GM12878 (cell line): Measurements from ENCODE around the gene CANX. TPM values are rescaled to one million over a fixed set of nuclear protein-coding genes. Genes with fewer than 3 reads are reported as not detected.

Experiments used
- ATAC-seq: fragments of 200-7000 bp; cut with Tn5 transposase; 3 replicates; pipeline ENCODE4 v1.9.1; 2020; ENCODE audit warnings: mild to moderate bottlenecking, moderate library complexity
- BruUV-seq: library from RNA; stranded (reverse); fragments of 400-500 nt; replicated peaks from 2 replicates; lab custom pipeline; 2021; lab: Mats Ljungman, UMichigan
- CTCF ChIA-PET: fragments of 300-600 bp; sonication (Branson Sonifier 250); formaldehyde crosslinking; extraction: SDS; loops from one replicate; lab custom pipeline; 2021; ENCODE audit warnings: inconsistent platforms; lab: Yijun Ruan, JAX
- POLR2A ChIA-PET: fragments of 350-600 bp; formaldehyde crosslinking; extraction: SDS; loops from one replicate; lab custom pipeline; 2021; ENCODE audit warnings: inconsistent platforms; lab: Charles Lee
- RAD21 ChIA-PET: fragments of 300-600 bp; sonication (Branson Sonifier 250); formaldehyde crosslinking; loops from one replicate; lab custom pipeline; 2023; ENCODE audit warnings: antibody characterized with exemption; ENCODE audit not compliant: unreplicated experiment; lab: Charles Lee
- SMC1A ChIA-PET: fragments of 300-600 bp; sonication (Branson Sonifier 250); formaldehyde crosslinking; loops from one replicate; lab custom pipeline; 2023; ENCODE audit not compliant: unreplicated experiment, uncharacterized antibody; lab: Charles Lee
- DNase-seq: peaks from one replicate; pipeline ENCODE4 v3.0.0-alpha.2; 2011; ENCODE audit warnings: low read depth, low spot score
- FAIRE-seq: peaks from 3 replicates; lab custom pipeline; 2011; peaks lifted over from hg19 to GRCh38; lab: Jason Lieb, UNC
- H2AFZ ChIP-seq: 2 replicates; pipeline ENCODE4 v1.6.0; 2011; ENCODE audit warnings: low read depth, low read length, control low read depth; ENCODE audit not compliant: control insufficient read depth
- H3K27ac ChIP-seq: 2 replicates; pipeline ENCODE4 v1.5.1; 2011; ENCODE audit warnings: control low read depth; ENCODE audit not compliant: control insufficient read depth, insufficient read depth
- H3K27me3 ChIP-seq, 2 experiments: replicated peaks in 1 of 2; 2 replicates each; pipeline versions ENCODE4 v1.6.0 to v1.6.1; 2011; ENCODE audit warnings: low read length in 1 of 2; ENCODE audit not compliant: control insufficient read depth in 2 of 2, insufficient read depth in 2 of 2
- H3K36me3 ChIP-seq, 2 experiments: 2 replicates each; pipeline ENCODE4 v1.5.1; 2011; ENCODE audit warnings: low read length in 1 of 2; ENCODE audit not compliant: control insufficient read depth in 2 of 2, insufficient read depth in 2 of 2
- H3K4me1 ChIP-seq: 2 replicates; pipeline ENCODE4 v1.6.1; 2011; ENCODE audit warnings: mild to moderate bottlenecking, low read length, moderate library complexity, mixed read lengths; ENCODE audit not compliant: control insufficient read depth, insufficient read depth
- H3K4me2 ChIP-seq: 2 replicates; pipeline ENCODE4 v1.6.0; 2011; ENCODE audit warnings: control low read depth; ENCODE audit not compliant: control insufficient read depth, insufficient read depth
- H3K4me3 ChIP-seq: fragments of 200-600 bp; sonication (generic); 2 replicates; pipeline ENCODE4 v1.5.1; 2016
- H3K79me2 ChIP-seq: 2 replicates; pipeline ENCODE4 v1.6.0; 2011; ENCODE audit warnings: low read length; ENCODE audit not compliant: control insufficient read depth, insufficient read depth
- H3K9ac ChIP-seq: 2 replicates; pipeline ENCODE4 v1.8.0; 2011; ENCODE audit warnings: low read length, control low read depth, mixed read lengths; ENCODE audit not compliant: control insufficient read depth, insufficient read depth
- H3K9me3 ChIP-seq: replicated peaks from 3 replicates; pipeline ENCODE4 v1.5.1; 2011; ENCODE audit warnings: mild to moderate bottlenecking, low read length; ENCODE audit not compliant: control insufficient read depth, insufficient read depth
- H4K20me1 ChIP-seq: 2 replicates; pipeline ENCODE4 v1.6.0; 2011; ENCODE audit not compliant: control insufficient read depth, insufficient read depth
- CEBPB ChIP-seq, 2 experiments: fragments of 150-350 bp in 1 of 2; IDR thresholded peaks; 2 replicates each; pipeline ENCODE4 v1.6.1; 2012 to 2014; ENCODE audit warnings: low read depth in 2 of 2, low read length in 2 of 2, borderline replicate concordance in 1 of 2, inconsistent platforms in 1 of 2
- CREM ChIP-seq: IDR thresholded peaks from 2 replicates; pipeline ENCODE4 v1.6.1; 2014; ENCODE audit warnings: antibody characterized with exemption, low read depth
- GATAD2B ChIP-seq: fragments of 450-650 bp; conservative IDR thresholded peaks from 2 replicates; pipeline ENCODE4 v1.6.1; 2017; ENCODE audit warnings: low read depth, mild to moderate bottlenecking, moderate library complexity
- MEF2A ChIP-seq: IDR thresholded peaks from 2 replicates; pipeline ENCODE4 v1.6.1; 2011; ENCODE audit warnings: low read depth, mild to moderate bottlenecking, low read length, moderate library complexity; ENCODE audit not compliant: insufficient read depth
- NFIC ChIP-seq: IDR thresholded peaks from 2 replicates; pipeline ENCODE4 v1.6.1; 2012; ENCODE audit warnings: low read depth, mild to moderate bottlenecking, inconsistent platforms, low read length, moderate library complexity
- RUNX3 ChIP-seq: IDR thresholded peaks from 2 replicates; pipeline ENCODE4 v1.6.1; 2012; ENCODE audit warnings: low read length, inconsistent platforms
- SMAD1 ChIP-seq: fragments of 450-650 bp; IDR thresholded peaks from 2 replicates; pipeline ENCODE4 v1.6.1; 2018; ENCODE audit warnings: mild to moderate bottlenecking, low read depth; ENCODE audit not compliant: partially characterized antibody
- SRF ChIP-seq, 2 experiments: IDR thresholded peaks; 2 replicates each; pipeline ENCODE4 v1.6.1; 2011; ENCODE audit warnings: low read depth in 2 of 2, low read length in 2 of 2, mild to moderate bottlenecking in 1 of 2, moderate library complexity in 1 of 2
- TCF3 ChIP-seq: IDR thresholded peaks from 2 replicates; pipeline ENCODE4 v1.6.1; 2012; ENCODE audit warnings: low read depth, mild to moderate bottlenecking, low read length, borderline replicate concordance; ENCODE audit not compliant: insufficient read depth
- ZNF274 ChIP-seq: IDR thresholded peaks from one replicate; pipeline ENCODE4 v1.8.0; 2011; ENCODE audit not compliant: insufficient read length, insufficient read depth
- WGBS: methylation state at CpG from one replicate; pipeline ENCODE4 v1.1.6; 2016; ENCODE audit warnings: low lambda C conversion rate; ENCODE audit not compliant: insufficient replicate concordance, insufficient coverage; ENCODE audit errors: missing lambda C conversion rate; 5-methylcytosine and 5-hydroxymethylcytosine counted together
- in situ Hi-C: fragments of 300-500 bp; cut with MboI; formaldehyde crosslinking; loops from 9 replicates; pipeline ENCODE4 v1.14.3; 2018; ENCODE audit warnings: mixed read lengths
- intact Hi-C: fragments of 100-400 bp; cut with micrococcal nuclease; formaldehyde crosslinking; loops from one replicate; pipeline ENCODE4 v1.14.2; 2022; ENCODE audit not compliant: unreplicated experiment
- polyA plus RNA-seq, 11 experiments: library from polyadenylated mRNA; depleted of rRNA in 4 of 11; unstranded in 6 of 11; stranded (reverse) in 5 of 11; fragments of >200 nt; fragmentation: Nextera tagmentation in 4 of 11; fragmentation: Illumina TruSeq in 1 of 11; extraction: Ambion mirVana in 4 of 11; extraction: Trizol in 1 of 11; gene quantifications; 1 replicate in 1 of 11; 2 replicates in 10 of 11; pipeline versions ENCODE4 v1.2.1 to v1.2.3, GENCODE V29; 2011 to 2016; ENCODE audit warnings: inconsistent platforms in 2 of 11, missing spikeins in 2 of 11, low read depth in 1 of 11
- total RNA-seq, 4 experiments: library from RNA; depleted of rRNA in 3 of 4; stranded (reverse); fragments of >200 nt in 3 of 4; fragmentation: Illumina TruSeq in 1 of 4; extraction: Trizol in 1 of 4; gene quantifications; 2 replicates each; pipeline versions ENCODE4 v1.2.1 to v1.2.3, GENCODE V29; 2013 to 2021
- TF ChIP-seq, protein P1 (sequence below): fragments of 450-650 bp; IDR thresholded peaks from 2 replicates; pipeline ENCODE4 v1.6.1; 2017; ENCODE audit warnings: borderline replicate concordance
- TF ChIP-seq, protein P2 (sequence below): IDR thresholded peaks from 2 replicates; pipeline ENCODE4 v1.6.1; 2011; ENCODE audit warnings: low read depth, low read length, improper control_type of control experiment, borderline replicate concordance
- TF ChIP-seq, protein P3 (sequence below): IDR thresholded peaks from 2 replicates; pipeline ENCODE4 v1.6.1; 2012; ENCODE audit warnings: improper control_type of control experiment, low read depth, low read length; ENCODE audit not compliant: insufficient replicate concordance

Gene CANX
- total and polyA plus RNA-seq, 10 of the 15 experiments (the other 5 are each of a cell fraction or from before 2014, with no cell fraction given) = 78.2 to 602 (median 412) TPM

DNA sequence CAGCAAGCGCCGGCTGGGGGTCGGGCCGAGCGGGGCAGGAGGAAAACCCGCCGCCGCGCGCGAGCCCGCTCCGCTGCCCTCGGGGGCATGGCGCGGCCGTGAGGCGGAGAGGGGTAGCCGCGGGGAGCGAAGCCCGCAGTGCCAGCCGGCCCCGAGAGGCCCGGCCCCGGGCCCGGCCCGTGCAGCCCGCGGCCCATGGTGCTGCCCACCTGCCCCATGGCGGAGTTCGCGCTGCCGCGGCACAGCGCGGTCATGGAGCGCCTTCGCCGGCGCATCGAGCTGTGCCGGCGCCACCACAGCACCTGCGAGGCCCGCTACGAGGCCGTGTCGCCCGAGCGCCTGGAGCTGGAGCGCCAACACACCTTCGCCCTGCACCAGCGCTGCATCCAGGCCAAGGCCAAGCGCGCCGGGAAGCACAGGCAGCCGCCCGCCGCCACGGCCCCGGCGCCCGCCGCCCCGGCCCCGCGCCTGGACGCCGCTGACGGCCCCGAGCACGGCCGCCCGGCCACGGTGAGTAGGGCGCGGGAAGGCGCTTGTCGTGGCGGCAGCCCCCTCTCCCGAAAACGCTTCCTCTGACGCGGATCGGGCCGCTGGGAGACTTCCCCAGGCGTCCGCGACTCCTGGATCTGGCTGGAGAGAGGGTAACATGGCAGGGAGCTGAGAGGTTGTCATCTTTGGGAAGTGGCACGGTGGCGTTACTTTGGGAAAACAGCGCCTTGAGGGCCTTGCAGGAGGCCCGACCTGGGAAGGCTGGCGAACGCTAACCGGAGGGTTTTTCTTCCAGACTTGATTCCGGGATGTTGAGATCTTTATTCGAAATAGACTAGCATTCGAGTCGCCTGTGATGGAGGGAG is 34.4 kb downstream of the CANX start (continued):
- TF ChIP-seq, protein P1, sequence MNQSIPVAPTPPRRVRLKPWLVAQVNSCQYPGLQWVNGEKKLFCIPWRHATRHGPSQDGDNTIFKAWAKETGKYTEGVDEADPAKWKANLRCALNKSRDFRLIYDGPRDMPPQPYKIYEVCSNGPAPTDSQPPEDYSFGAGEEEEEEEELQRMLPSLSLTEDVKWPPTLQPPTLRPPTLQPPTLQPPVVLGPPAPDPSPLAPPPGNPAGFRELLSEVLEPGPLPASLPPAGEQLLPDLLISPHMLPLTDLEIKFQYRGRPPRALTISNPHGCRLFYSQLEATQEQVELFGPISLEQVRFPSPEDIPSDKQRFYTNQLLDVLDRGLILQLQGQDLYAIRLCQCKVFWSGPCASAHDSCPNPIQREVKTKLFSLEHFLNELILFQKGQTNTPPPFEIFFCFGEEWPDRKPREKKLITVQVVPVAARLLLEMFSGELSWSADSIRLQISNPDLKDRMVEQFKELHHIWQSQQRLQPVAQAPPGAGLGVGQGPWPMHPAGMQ = no peak
- TF ChIP-seq CEBPB (IDR thresholded peaks at IDR 0.05; ENCODE audit: borderline replicate concordance in 1 of 2, low read depth in 2 of 2, low read length in 2 of 2) = no peak
- TF ChIP-seq, protein P2, sequence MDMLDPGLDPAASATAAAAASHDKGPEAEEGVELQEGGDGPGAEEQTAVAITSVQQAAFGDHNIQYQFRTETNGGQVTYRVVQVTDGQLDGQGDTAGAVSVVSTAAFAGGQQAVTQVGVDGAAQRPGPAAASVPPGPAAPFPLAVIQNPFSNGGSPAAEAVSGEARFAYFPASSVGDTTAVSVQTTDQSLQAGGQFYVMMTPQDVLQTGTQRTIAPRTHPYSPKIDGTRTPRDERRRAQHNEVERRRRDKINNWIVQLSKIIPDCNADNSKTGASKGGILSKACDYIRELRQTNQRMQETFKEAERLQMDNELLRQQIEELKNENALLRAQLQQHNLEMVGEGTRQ = no peak
- TF ChIP-seq ZNF274 = no peak
- no peak for TF ChIP-seq MEF2A
- TF ChIP-seq NFIC = no peak
- peak; percentile 81 for TF ChIP-seq GATAD2B
- TF ChIP-seq CREM = no peak; the same call in 1 of the 2 replicates

DNA sequence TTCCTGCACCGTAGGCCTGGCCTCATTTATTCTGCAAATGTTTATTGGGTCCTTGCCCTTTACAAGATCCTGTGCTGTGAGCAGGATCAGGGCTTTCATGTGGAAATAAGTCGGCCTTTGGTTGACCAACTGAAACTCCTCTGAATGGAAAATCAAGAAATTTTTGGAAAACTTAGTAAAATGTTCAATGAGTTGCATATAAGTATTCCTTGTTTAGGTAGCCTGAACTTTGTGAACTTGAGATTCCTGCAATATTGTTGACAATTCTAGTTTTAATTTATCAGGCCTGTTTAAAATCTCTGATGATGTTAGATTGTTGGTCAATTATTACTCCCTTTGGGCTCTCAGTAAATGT is 35.0 kb downstream of the CANX start:
- Histone ChIP-seq H3K9ac (peak overlapping the region; percentile 74), H3K4me2 (peak overlapping the region; percentile 36), H3K27me3 (no peaks in the 10 kb centered on the region), H3K79me2 (peaks cover 57% of the 10 kb centered on the region), H3K9me3 (no peaks in the 10 kb centered on the region), H2AFZ (no peak overlapping the region), H4K20me1 (no peaks in the 10 kb centered on the region; the same call in 1 of the 2 replicates), H3K4me1 (peaks cover 6% of the 10 kb centered on the region; the same call in 1 of the 2 replicates), H3K36me3 (peaks cover 2 to 17% of the 10 kb centered on the region in 2 experiments), H3K4me3 (peak overlapping the region; percentile 84), H3K27ac (peak overlapping the region; percentile 68)
- FAIRE-seq = no peak
- no peak for DNase-seq
- CTCF ChIA-PET = interaction anchor here (4.2 kb wide), 1 partner anchor 29 kb away, joined by 25 read pairs; no protein-coding TSS in a partner anchor
- no TSS peak for BruUV-seq
- SMC1A ChIA-PET = no interaction called here
- in situ Hi-C loops (no loop called here), intact Hi-C loops (loop anchor here (2.0 kb wide), 1 partner anchor 35 kb away; the partner anchor contains the start of gene CANX)
- RAD21 ChIA-PET = interaction anchor here (2.2 kb wide), 1 partner anchor 26 kb away, joined by 7 read pairs; no protein-coding TSS in a partner anchor
- ATAC-seq = no peak
- POLR2A ChIA-PET = interaction anchor here (0.5 kb wide), 1 partner anchor 190 kb away, joined by 4 read pairs; no protein-coding TSS in a partner anchor
- WGBS = 0% methylated on average over 2 of the region's 2 CpGs
- no peak for TF ChIP-seq TCF3
- TF ChIP-seq, protein P3, sequence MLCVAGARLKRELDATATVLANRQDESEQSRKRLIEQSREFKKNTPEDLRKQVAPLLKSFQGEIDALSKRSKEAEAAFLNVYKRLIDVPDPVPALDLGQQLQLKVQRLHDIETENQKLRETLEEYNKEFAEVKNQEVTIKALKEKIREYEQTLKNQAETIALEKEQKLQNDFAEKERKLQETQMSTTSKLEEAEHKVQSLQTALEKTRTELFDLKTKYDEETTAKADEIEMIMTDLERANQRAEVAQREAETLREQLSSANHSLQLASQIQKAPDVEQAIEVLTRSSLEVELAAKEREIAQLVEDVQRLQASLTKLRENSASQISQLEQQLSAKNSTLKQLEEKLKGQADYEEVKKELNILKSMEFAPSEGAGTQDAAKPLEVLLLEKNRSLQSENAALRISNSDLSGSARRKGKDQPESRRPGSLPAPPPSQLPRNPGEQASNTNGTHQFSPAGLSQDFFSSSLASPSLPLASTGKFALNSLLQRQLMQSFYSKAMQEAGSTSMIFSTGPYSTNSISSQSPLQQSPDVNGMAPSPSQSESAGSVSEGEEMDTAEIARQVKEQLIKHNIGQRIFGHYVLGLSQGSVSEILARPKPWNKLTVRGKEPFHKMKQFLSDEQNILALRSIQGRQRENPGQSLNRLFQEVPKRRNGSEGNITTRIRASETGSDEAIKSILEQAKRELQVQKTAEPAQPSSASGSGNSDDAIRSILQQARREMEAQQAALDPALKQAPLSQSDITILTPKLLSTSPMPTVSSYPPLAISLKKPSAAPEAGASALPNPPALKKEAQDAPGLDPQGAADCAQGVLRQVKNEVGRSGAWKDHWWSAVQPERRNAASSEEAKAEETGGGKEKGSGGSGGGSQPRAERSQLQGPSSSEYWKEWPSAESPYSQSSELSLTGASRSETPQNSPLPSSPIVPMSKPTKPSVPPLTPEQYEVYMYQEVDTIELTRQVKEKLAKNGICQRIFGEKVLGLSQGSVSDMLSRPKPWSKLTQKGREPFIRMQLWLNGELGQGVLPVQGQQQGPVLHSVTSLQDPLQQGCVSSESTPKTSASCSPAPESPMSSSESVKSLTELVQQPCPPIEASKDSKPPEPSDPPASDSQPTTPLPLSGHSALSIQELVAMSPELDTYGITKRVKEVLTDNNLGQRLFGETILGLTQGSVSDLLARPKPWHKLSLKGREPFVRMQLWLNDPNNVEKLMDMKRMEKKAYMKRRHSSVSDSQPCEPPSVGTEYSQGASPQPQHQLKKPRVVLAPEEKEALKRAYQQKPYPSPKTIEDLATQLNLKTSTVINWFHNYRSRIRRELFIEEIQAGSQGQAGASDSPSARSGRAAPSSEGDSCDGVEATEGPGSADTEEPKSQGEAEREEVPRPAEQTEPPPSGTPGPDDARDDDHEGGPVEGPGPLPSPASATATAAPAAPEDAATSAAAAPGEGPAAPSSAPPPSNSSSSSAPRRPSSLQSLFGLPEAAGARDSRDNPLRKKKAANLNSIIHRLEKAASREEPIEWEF = no peak
- TF ChIP-seq SMAD1 = no peak
- no peak for TF ChIP-seq SRF (IDR thresholded peaks at IDR 0.05; ENCODE audit: low read depth in 2 of 2, low read length in 2 of 2)
- no peak for TF ChIP-seq RUNX3
